Lower leg skin (tissue), 4 donors: ENCODE data around the gene ANKIB1. TPM values are rescaled to one million over a fixed set of nuclear protein-coding genes. Genes with fewer than 3 reads are reported as not detected.

ENCODE experiments used
- DNase-seq, 2 donors: peaks; one replicate each; pipeline ENCODE4 v3.0.0-alpha.2; 2019; ENCODE audit warnings: low spot score in 2 of 2
- H3K4me3 ChIP-seq: fragments of 200-600 bp; sonication (generic); 2 replicates; pipeline ENCODE4 v1.5.1; 2017; ENCODE audit warnings: mild to moderate bottlenecking, low read depth; ENCODE audit not compliant: poor library complexity, severe bottlenecking
- POLR2A ChIP-seq, 2 donors: fragments of 450-650 bp; IDR thresholded peaks; one replicate each; pipeline ENCODE4 v1.6.1; 2016 to 2017; ENCODE audit warnings: antibody characterized with exemption in 2 of 2, mild to moderate bottlenecking in 1 of 2, moderate library complexity in 1 of 2
- WGBS, 2 donors: methylation state at CpG; one replicate each; pipeline ENCODE4 v1.1.5; 2018; 5-methylcytosine and 5-hydroxymethylcytosine counted together
- intact Hi-C: fragments of 100-400 bp; cut with DNase I; formaldehyde crosslinking; loops from one replicate; pipeline ENCODE4 v1.15.0; 2023; ENCODE audit warnings: low total_unique reads
- total RNA-seq, 4 donors: library from RNA; depleted of rRNA; stranded (reverse); fragments of >200 nt; gene quantifications; one replicate each; pipeline ENCODE4 v1.1.0, GENCODE V29; 2016
- TF ChIP-seq, protein P1 (sequence below), 3 donors: fragments of 450-650 bp; IDR thresholded peaks; one replicate each; pipeline ENCODE4 v1.5.1; 2016; ENCODE audit warnings: antibody characterized with exemption in 3 of 3, mild to moderate bottlenecking in 3 of 3, moderate library complexity in 2 of 3

Gene ANKIB1
- total RNA-seq, 4 donors from 2014 or later = 26.9 to 57.7 (median 34.5) TPM

DNA sequence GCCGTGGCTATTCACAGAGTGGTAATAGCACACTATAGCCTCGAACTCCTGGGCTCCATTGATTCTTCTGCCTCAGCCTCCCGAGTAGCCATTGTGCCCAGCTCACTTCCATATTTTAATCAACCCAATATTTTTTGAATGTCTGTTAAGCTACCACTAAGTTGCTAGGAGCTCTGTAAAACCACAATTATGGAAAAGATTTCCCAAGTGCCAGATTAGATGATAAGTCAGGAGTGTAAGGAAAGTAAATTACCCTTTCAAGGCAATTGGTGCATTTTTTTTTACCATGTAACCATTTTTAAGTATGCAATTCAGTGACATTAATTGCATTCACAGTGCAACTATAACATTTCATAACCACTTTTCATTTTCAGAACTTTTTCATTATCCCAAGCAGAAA, 114.0 kb downstream of the ANKIB1 start:
- intact Hi-C loops = no loop called here
- 98 to 99% methylated on average over 3 of the region's 3 CpGs for WGBS, 2 donors
- DNase-seq = no peak
- no peak overlapping the region for H3K4me3 ChIP-seq
- TF ChIP-seq, protein P1, sequence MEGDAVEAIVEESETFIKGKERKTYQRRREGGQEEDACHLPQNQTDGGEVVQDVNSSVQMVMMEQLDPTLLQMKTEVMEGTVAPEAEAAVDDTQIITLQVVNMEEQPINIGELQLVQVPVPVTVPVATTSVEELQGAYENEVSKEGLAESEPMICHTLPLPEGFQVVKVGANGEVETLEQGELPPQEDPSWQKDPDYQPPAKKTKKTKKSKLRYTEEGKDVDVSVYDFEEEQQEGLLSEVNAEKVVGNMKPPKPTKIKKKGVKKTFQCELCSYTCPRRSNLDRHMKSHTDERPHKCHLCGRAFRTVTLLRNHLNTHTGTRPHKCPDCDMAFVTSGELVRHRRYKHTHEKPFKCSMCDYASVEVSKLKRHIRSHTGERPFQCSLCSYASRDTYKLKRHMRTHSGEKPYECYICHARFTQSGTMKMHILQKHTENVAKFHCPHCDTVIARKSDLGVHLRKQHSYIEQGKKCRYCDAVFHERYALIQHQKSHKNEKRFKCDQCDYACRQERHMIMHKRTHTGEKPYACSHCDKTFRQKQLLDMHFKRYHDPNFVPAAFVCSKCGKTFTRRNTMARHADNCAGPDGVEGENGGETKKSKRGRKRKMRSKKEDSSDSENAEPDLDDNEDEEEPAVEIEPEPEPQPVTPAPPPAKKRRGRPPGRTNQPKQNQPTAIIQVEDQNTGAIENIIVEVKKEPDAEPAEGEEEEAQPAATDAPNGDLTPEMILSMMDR (IDR thresholded peaks at IDR 0.05) = no peak
- TF ChIP-seq POLR2A (IDR thresholded peaks at IDR 0.05) = no peak

DNA sequence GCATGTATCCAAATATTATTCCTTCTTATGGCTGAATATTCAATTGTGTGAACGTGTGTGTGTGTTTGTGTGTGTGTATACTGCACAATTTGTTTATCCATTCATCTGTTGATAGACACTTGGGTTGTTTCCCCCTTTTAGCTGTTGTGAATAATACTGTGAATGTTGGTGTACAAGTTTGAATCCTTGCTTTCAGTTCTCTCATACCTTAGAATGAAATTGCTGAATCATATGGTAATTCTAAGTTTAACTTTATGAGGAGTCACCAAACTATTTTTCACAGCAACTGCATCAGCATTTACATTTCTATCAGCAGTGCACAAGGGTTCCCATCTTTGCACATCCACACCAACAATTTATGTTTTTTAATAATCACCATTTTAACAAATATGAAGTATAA, 114.6 kb downstream of the ANKIB1 start:
- no peak overlapping the region for H3K4me3 ChIP-seq
- intact Hi-C loops = no loop called here
- WGBS, 2 donors = 88 to 93% methylated on average over 1 of the region's 1 CpG
- TF ChIP-seq, protein P1 (IDR thresholded peaks at IDR 0.05) = no peak
- no peak for TF ChIP-seq POLR2A (IDR thresholded peaks at IDR 0.05)
- no peak for DNase-seq

DNA sequence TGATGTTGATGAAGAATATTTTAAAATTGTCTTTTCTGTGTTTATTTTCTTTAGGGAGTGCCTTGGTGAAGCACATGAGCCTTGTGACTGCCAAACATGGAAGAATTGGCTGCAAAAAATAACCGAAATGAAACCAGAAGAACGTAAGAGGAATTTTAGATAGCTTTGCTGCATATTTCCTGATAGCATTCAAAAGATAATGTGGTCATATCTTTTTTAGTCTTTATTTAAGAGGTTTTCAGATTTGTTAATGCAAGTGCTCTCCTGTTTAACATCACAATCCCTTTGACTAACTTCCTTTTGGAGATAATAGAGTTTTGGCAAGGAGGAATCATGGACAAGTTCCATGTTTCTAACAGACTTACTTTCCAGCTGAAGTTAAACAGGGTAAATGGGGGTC, 116.4 kb downstream of the ANKIB1 start:
- WGBS, 2 donors = 98% methylated on average over 2 of the region's 2 CpGs
- TF ChIP-seq, protein P1 (IDR thresholded peaks at IDR 0.05) = no peak
- TF ChIP-seq POLR2A (IDR thresholded peaks at IDR 0.05) = no peak
- intact Hi-C loops = no loop called here
- DNase-seq = no peak
- no peak overlapping the region for H3K4me3 ChIP-seq

DNA sequence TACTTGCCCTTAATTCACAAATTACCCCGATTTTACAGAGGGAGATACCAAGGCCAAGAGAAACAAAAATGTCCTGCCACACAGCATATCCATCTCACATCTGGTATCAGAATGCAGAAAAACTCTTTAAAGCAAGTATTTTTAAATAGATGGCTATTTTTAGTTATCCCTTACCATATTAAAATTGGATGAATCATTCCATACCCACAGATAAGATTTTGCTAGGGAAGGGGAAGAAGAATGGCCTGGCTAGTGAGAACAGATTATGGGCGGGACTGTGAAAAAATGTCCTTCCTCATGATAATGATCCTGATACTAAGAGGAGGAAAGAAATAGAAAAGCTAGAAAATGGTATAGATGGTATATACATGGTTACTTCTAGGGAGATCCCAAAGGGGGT, 121.0 kb downstream of the ANKIB1 start:
- TF ChIP-seq, protein P1 (IDR thresholded peaks at IDR 0.05) = no peak
- TF ChIP-seq POLR2A (IDR thresholded peaks at IDR 0.05) = no peak
- no peak for DNase-seq
- intact Hi-C loops = no loop called here
- H3K4me3 ChIP-seq = no peak overlapping the region
- 95 to 96% methylated on average over 2 of the region's 2 CpGs for WGBS, 2 donors

DNA sequence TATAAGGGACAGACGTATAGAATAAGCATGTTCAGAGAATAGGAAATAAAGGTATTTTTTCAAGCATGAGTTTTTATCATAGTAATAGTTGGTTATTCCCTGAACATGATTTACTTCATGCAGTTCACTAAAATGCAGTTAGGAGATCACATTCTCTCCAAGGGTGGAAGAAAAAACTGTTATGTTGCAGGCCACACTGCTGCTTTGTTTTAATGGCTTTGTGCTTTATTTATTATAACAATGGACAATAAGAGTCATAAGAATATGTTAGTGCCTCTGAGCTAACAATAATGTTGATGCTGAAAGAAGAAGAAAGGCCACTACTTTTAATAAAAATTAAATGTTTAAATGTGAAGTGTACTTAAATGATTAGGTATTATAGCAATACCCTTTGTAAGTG, 123.0 kb downstream of the ANKIB1 start:
- no peak for DNase-seq
- intact Hi-C loops = no loop called here
- no peak for TF ChIP-seq POLR2A (IDR thresholded peaks at IDR 0.05)
- TF ChIP-seq, protein P1 (IDR thresholded peaks at IDR 0.05) = no peak
- no peak overlapping the region for H3K4me3 ChIP-seq
- WGBS, 2 donors = 81 to 92% methylated on average over 1 of the region's 1 CpG

DNA sequence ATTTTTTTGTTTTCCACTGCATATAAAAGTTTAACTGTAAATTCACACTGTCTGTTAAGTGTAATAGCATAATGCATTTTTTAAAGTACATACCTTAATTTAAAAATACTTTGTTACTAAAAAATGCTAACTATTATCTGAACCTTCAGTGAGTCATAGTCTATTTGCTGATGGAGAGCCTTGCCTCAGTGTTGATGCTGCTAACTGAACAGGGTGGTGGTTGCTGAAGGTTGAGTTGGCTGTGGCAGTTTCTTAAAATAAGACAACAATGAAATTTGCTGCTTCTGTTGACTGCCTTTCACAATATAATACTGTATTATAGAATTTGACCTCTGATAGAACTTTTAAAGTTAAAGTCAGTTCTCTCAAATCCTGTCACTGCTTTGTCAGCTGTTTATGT, 129.2 kb downstream of the ANKIB1 start:
- no peak overlapping the region for H3K4me3 ChIP-seq
- TF ChIP-seq, protein P1 (IDR thresholded peaks at IDR 0.05) = no peak
- no peak for TF ChIP-seq POLR2A (IDR thresholded peaks at IDR 0.05)
- no peak for DNase-seq
- intact Hi-C loops = no loop called here
